ENCODE results near the gene PARD3B. TPM values are rescaled to one million over a fixed set of nuclear protein-coding genes. Genes with fewer than 3 reads are reported as not detected.

Gene PARD3B
- total and polyA plus RNA-seq, 10 of the 15 experiments (the other 5 are each of a cell fraction or from before 2014, with no cell fraction given): 0.01 to 0.54 (median 0.07) TPM; not detected in 7

GRCh38 chr2:204977914-204978313 is 432.6 kb downstream of the PARD3B start:
- 7% methylated on average over 1 of the region's 1 CpG for WGBS (ENCODE audit: insufficient coverage, insufficient replicate concordance, low lambda C conversion rate, missing lambda C conversion rate)
- H3K4me2 ChIP-seq (ENCODE audit: control insufficient read depth, insufficient read depth): no peak overlapping the region
- no peak for TF ChIP-seq SKIL (IDR thresholded peaks at IDR 0.05; ENCODE audit: low read depth, poor library complexity, severe bottlenecking)
- no peak for TF ChIP-seq ZBED1 (IDR thresholded peaks at IDR 0.05; ENCODE audit: borderline replicate concordance)
- no peak for TF ChIP-seq IKZF1 (conservative IDR thresholded peaks at IDR 0.05)
- TF ChIP-seq SP1 (IDR thresholded peaks at IDR 0.05; ENCODE audit: low read depth, low read length): no peak
- no peak for TF ChIP-seq NR2C2 (IDR thresholded peaks at IDR 0.05; ENCODE audit: borderline replicate concordance, control insufficient read depth, insufficient read length, low read depth)
- TF ChIP-seq CHD1 (IDR thresholded peaks at IDR 0.05; ENCODE audit: low read depth, low read length): no peak
- TF ChIP-seq HCFC1 (IDR thresholded peaks at IDR 0.05; ENCODE audit: low read length): no peak
- no peak for TF ChIP-seq KLF5 (IDR thresholded peaks at IDR 0.05; ENCODE audit: partially characterized antibody)
- no peak for TF ChIP-seq MEF2A (IDR thresholded peaks at IDR 0.05; ENCODE audit: insufficient read depth, low read depth, low read length)
- DNase-seq (ENCODE audit: low read depth, low spot score) (no peak), ATAC-seq (no peak), FAIRE-seq (no peak)
- no peak overlapping the region for H2AFZ ChIP-seq (ENCODE audit: control insufficient read depth, low read depth, low read length)
- POLR2A ChIA-PET: no interaction called here
- no peak overlapping the region for H3K9ac ChIP-seq (ENCODE audit: control insufficient read depth, insufficient read depth, low read length)
- H3K27me3 ChIP-seq (replicated peaks in 1 of 2; ENCODE audit: control insufficient read depth in 2 of 2, insufficient read depth in 2 of 2, low read length in 1 of 2): no peaks in the 10 kb centered on the region
- SMC1A ChIA-PET (ENCODE audit: uncharacterized antibody, unreplicated experiment): no interaction called here
- H4K20me1 ChIP-seq (ENCODE audit: control insufficient read depth, insufficient read depth): no peaks in the 10 kb centered on the region
- RAD21 ChIA-PET (ENCODE audit: unreplicated experiment): no interaction called here
- H3K9me3 ChIP-seq (replicated peaks; ENCODE audit: control insufficient read depth, insufficient read depth, low read length): no peaks in the 10 kb centered on the region
- no peak overlapping the region for H3K4me3 ChIP-seq
- CTCF ChIA-PET: no interaction called here
- BruUV-seq (replicated peaks): no TSS peak
- in situ Hi-C loops (cut with MboI): no loop called here
- H3K79me2 ChIP-seq (ENCODE audit: control insufficient read depth, insufficient read depth, low read length): no peaks in the 10 kb centered on the region
- intact Hi-C loops (cut with micrococcal nuclease; ENCODE audit: unreplicated experiment): no loop called here
- H3K36me3 ChIP-seq (ENCODE audit: control insufficient read depth in 2 of 2, insufficient read depth in 2 of 2, low read length in 1 of 2): no peaks in the 10 kb centered on the region
- H3K27ac ChIP-seq (ENCODE audit: control insufficient read depth, insufficient read depth): no peak overlapping the region
- H3K4me1 ChIP-seq (ENCODE audit: control insufficient read depth, insufficient read depth, low read length): no peaks in the 10 kb centered on the region
